LNCaP clone FGC (cell line): ENCODE data around the gene ZNF281.

Source experiments
- DNase-seq: peaks from one replicate; pipeline ENCODE4 v3.0.0-alpha.2; 2011; ENCODE audit warnings: low read depth
- H3K4me3 ChIP-seq: 2 replicates; pipeline ENCODE4 v1.5.1; 2011; ENCODE audit warnings: mild to moderate bottlenecking, low read depth, low read length, control low read depth
- CTCF ChIP-seq: IDR thresholded peaks from 2 replicates; pipeline ENCODE4 v1.5.1; 2012; ENCODE audit warnings: mild to moderate bottlenecking; ENCODE audit not compliant: control insufficient read depth, insufficient read depth; ENCODE audit errors: extremely low read depth

Gene ZNF281

GRCh38 chr1:200368556-200368955 lies 41.3 kb downstream of the ZNF281 start:
- no peak overlapping the region for H3K4me3 ChIP-seq
- no peak for TF ChIP-seq CTCF
- no peak for DNase-seq

- H3K4me3 ChIP-seq = no peak overlapping the region
- DNase-seq = no peak
- TF ChIP-seq CTCF = no peak
Observed at GRCh38 chr1:200367841-200368534, 41.8 kb downstream of the ZNF281 start.

- no peak for TF ChIP-seq CTCF
- no peak overlapping the region for H3K4me3 ChIP-seq
- no peak for DNase-seq
Observed at GRCh38 chr1:200366577-200367253, 43.1 kb downstream of the ZNF281 start.

- DNase-seq = no peak
Observed at GRCh38 chr1:200365897-200366426, 43.9 kb downstream of the ZNF281 start.

GRCh38 chr1:200364831-200365230 lies 45.0 kb downstream of the ZNF281 start:
- no peak for DNase-seq
- H3K4me3 ChIP-seq = no peak overlapping the region
- no peak for TF ChIP-seq CTCF

More at GRCh38 chr1:200365897-200366426, 43.9 kb downstream of the ZNF281 start:
- H3K4me3 ChIP-seq = no peak overlapping the region
- TF ChIP-seq CTCF = no peak

GRCh38 chr1:200364091-200364759 lies 45.6 kb downstream of the ZNF281 start:
- no peak for DNase-seq
- no peak overlapping the region for H3K4me3 ChIP-seq
- no peak for TF ChIP-seq CTCF
